ENCODE measurements around the gene TAAR8.

- TF ChIP-seq, protein P1, sequence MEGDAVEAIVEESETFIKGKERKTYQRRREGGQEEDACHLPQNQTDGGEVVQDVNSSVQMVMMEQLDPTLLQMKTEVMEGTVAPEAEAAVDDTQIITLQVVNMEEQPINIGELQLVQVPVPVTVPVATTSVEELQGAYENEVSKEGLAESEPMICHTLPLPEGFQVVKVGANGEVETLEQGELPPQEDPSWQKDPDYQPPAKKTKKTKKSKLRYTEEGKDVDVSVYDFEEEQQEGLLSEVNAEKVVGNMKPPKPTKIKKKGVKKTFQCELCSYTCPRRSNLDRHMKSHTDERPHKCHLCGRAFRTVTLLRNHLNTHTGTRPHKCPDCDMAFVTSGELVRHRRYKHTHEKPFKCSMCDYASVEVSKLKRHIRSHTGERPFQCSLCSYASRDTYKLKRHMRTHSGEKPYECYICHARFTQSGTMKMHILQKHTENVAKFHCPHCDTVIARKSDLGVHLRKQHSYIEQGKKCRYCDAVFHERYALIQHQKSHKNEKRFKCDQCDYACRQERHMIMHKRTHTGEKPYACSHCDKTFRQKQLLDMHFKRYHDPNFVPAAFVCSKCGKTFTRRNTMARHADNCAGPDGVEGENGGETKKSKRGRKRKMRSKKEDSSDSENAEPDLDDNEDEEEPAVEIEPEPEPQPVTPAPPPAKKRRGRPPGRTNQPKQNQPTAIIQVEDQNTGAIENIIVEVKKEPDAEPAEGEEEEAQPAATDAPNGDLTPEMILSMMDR (IDR thresholded peaks at IDR 0.05) = no peak
- no peak for TF ChIP-seq POLR2A (IDR thresholded peaks at IDR 0.05)
- no peak for TF ChIP-seq POLR2AphosphoS5 (IDR thresholded peaks at IDR 0.05; ENCODE audit: insufficient read depth in 1 of 2, low read depth in 1 of 2)
These were observed 47.3 kb upstream of the TAAR8 start for GRCh38 chr6:132505158-132505557.

Data from vagina (tissue), 2 donors.